Measurements from ENCODE around the gene RASA3.
"Not testable (repeated sequence)": the region's sequence is repeated elsewhere in the genome, so short reads cannot be mapped to it uniquely, and the experiment has no call there.

The RASA3 gene

GRCh38 chr13:114101358-114102130 is 30.9 kb downstream of the RASA3 start:
- no peak for DNase-seq (ENCODE audit: low spot score)

GRCh38 chr13:114100446-114101357 is 31.7 kb downstream of the RASA3 start:
- no peak for DNase-seq (ENCODE audit: low spot score)

- no peak for DNase-seq (ENCODE audit: low spot score)
Measured at GRCh38 chr13:114099918-114100445, 32.4 kb downstream of the RASA3 start.

GRCh38 chr13:114099191-114099590 is 33.2 kb downstream of the RASA3 start:
- DNase-seq (ENCODE audit: low spot score) = peak; percentile 42

GRCh38 chr13:114098689-114099056 is 33.8 kb downstream of the RASA3 start:
- not testable (repeated sequence) for DNase-seq (ENCODE audit: low spot score)

GRCh38 chr13:114097893-114098688 is 34.3 kb downstream of the RASA3 start:
- DNase-seq (ENCODE audit: low spot score) = no peak

GRCh38 chr13:114097212-114097892 is 35.1 kb downstream of the RASA3 start:
- DNase-seq (ENCODE audit: low spot score) = no peak

GRCh38 chr13:114096811-114097211 is 35.6 kb downstream of the RASA3 start:
- no peak for DNase-seq (ENCODE audit: low spot score)

GRCh38 chr13:114096031-114096485 is 36.4 kb downstream of the RASA3 start:
- no peak for DNase-seq (ENCODE audit: low spot score)

- DNase-seq (ENCODE audit: low spot score) = no peak
Measured at GRCh38 chr13:114095486-114095885, 36.9 kb downstream of the RASA3 start.

- no peak for DNase-seq (ENCODE audit: low spot score)
Measured at GRCh38 chr13:114093118-114093517, 39.3 kb downstream of the RASA3 start.

- DNase-seq (ENCODE audit: low spot score) = no peak
Measured at GRCh38 chr13:114092468-114092867, 40.0 kb downstream of the RASA3 start.

GRCh38 chr13:114090476-114090875 is 41.9 kb downstream of the RASA3 start:
- no peak for DNase-seq (ENCODE audit: low spot score)

GRCh38 chr13:114089751-114090400 is 42.5 kb downstream of the RASA3 start:
- DNase-seq (ENCODE audit: low spot score) = no peak

GRCh38 chr13:114089341-114089740 is 43.1 kb downstream of the RASA3 start:
- no peak for DNase-seq (ENCODE audit: low spot score)

GRCh38 chr13:114088863-114089262 is 43.6 kb downstream of the RASA3 start:
- no peak for DNase-seq (ENCODE audit: low spot score)

- DNase-seq (ENCODE audit: low spot score) = no peak
Measured at GRCh38 chr13:114088234-114088633, 44.2 kb downstream of the RASA3 start.

GRCh38 chr13:114087430-114087829 is 45.0 kb downstream of the RASA3 start:
- DNase-seq (ENCODE audit: low spot score) = no peak

- no peak for DNase-seq (ENCODE audit: low spot score)
Measured at GRCh38 chr13:114082849-114083645, 49.4 kb downstream of the RASA3 start.

All from globus pallidus (tissue), 1 donor.